ENCODE results near the gene MINAR1. TPM values are rescaled to one million over a fixed set of nuclear protein-coding genes. Genes with fewer than 3 reads are reported as not detected.

The MINAR1 gene, protein sequence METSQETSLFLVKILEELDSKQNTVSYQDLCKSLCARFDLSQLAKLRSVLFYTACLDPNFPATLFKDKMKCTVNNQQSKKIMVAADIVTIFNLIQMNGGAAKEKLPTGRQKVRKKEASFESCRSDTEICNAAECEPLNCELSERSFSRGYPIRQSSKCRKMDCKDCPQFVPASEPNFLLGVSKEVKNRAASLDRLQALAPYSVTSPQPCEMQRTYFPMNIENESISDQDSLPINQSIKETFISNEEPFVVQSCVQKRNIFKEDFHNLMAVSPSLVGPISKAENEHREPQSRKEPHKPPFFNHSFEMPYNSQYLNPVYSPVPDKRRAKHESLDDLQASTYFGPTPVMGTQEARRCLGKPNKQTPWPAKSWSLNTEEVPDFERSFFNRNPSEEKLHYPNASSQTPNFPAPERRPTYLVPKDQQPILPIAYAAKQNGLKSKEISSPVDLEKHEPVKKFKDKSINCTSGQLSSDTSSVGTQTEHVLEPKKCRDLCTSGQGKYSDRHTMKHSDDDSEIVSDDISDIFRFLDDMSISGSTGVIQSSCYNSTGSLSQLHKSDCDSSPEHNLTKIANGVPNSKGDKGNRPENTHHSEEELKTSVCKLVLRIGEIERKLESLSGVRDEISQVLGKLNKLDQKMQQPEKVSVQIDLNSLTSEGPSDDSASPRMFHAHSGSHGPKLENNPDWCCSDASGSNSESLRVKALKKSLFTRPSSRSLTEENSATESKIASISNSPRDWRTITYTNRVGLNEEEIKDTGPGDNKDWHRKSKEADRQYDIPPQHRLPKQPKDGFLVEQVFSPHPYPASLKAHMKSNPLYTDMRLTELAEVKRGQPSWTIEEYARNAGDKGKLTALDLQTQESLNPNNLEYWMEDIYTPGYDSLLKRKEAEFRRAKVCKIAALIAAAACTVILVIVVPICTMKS
- total RNA-seq (under 1 TPM; 0.30 to 0.47 (median 0.42) TPM), total RNA-seq (0.12 to 2.5 (median 0.98) reads per million in 29 experiments)
- 0.53 TPM for total RNA-seq (2013)

DNA sequence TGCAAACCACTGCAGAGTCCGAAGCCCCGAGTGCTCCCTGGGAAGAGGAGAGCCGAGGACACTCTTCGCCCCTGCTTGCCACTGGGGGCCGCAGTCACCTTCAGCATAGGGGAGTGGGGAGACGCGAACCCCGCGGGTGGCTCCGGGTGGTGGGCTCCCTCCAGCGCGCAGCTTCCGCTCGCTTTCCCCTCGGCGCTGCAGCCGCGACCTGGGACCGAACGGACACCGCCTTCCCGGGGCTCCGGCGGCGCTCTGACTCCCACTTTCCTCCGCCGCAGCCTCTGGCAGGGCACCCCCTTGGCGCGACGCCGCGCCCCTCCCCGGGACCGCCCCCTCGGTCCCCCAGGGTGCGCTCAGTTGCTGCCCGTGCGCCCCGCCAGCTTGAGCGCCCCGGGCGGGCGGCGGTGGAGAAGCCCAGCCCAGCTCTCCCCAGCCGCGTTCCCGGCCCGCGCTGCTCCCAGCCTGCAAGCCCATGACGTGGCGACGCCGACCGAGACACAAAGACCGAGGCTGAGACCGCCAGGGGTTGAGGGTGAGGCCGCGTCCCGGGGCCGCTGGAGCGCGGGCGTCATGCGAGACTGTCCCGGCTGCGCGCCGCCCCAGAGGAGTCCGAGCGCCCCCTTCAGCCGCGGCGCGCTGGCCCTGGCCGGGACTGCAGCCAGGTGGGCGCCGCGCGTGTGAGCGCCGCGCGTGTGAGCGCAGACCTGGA lies at the start of gene MINAR1:
Gene MINAR1, plus strand, starts transcription at position 701 of the 709 bp plus-strand sequence. CDS start 23,812 bp downstream, outside the sequence.
- H3K36me3 ChIP-seq (ENCODE audit: control insufficient read depth in 2 of 2, extremely low read depth in 1 of 2, insufficient read depth in 1 of 2, low read length in 1 of 2), result no peaks in the 10 kb centered on the region
- WGBS (ENCODE audit: insufficient coverage), result 1% methylated on average over 84 of the region's 84 CpGs
- ChIA-PET CTCF (no interaction called here), POLR2A (no interaction called here)
- no peak within 1 kb of the TSS for H3K27ac ChIP-seq (ENCODE audit: low read length)
- Mint-ChIP-seq H3K4me3 (peak within 1 kb of the TSS in 1 of 3 donors; percentile 38), H3K27me3 (peaks cover 58 to 63% of the 10 kb centered on the region in 2 donors), H3K4me1 (peaks cover 5 to 10% (median 8%) of the 10 kb centered on the region in 3 donors), H3K27ac (no peak within 1 kb of the TSS), H3K36me3 (no peaks in the 10 kb centered on the region), H3K9me3 (no peaks in the 10 kb centered on the region)
- peaks cover 29 to 35% of the 10 kb centered on the region in 2 experiments for H3K27me3 ChIP-seq (replicated peaks in 1 of 2; ENCODE audit: control insufficient read depth in 2 of 2, extremely low read depth in 1 of 2, insufficient read depth in 2 of 2, low read length in 1 of 2)
- H3K9me3 ChIP-seq, result no peaks in the 10 kb centered on the region
- peak within 1 kb of the TSS in 1 of 2 donors; percentile 23 for H3K4me3 ChIP-seq (ENCODE audit: control insufficient read depth in 1 of 2, extremely low read depth in 1 of 2, low read length in 1 of 2)
- DNase-seq (no peak), ATAC-seq (replicated peaks in 1 of 4) (no peak)
- peaks cover 0 to 11% of the 10 kb centered on the region in 2 experiments for H3K4me1 ChIP-seq (ENCODE audit: control insufficient read depth in 1 of 2, extremely low read depth in 1 of 2, insufficient read depth in 2 of 2, low read length in 2 of 2)

DNA sequence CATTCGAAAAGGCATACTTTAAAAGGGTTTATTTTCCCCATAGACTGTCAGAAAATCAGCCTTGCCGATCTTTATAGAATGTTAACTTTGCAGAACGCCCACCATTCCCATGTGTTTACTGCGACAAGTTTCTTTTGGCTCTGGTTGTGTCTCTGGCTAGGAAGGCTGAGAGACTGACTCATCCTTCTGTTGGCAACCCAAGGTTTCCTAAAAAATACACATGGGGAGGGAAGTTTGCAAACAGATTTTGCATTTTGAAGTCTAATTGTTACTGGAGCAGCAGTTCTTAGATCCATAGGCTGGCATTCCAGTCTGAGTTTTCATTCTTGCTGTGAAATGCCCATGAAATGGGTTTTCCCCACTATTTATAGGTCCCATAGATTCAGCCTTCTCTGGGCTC lies 37.9 kb upstream of the MINAR1 start:
- H3K36me3 Mint-ChIP-seq, result peaks cover 16% of the 10 kb centered on the region
- DNase-seq (no peak), ATAC-seq (replicated peaks in 1 of 4) (no peak)
- H3K27me3 Mint-ChIP-seq, result no peaks in the 10 kb centered on the region
- H3K36me3 ChIP-seq (ENCODE audit: control insufficient read depth in 2 of 2, extremely low read depth in 1 of 2, insufficient read depth in 1 of 2, low read length in 1 of 2), result no peaks in the 10 kb centered on the region
- peaks cover 0 to 10% (median 0%) of the 10 kb centered on the region in 3 donors for H3K9me3 Mint-ChIP-seq
- H3K4me3 ChIP-seq (ENCODE audit: control insufficient read depth in 1 of 2, extremely low read depth in 1 of 2, low read length in 1 of 2), result no peak overlapping the region
- no peaks in the 10 kb centered on the region for H3K9me3 ChIP-seq
- POLR2A ChIA-PET, result no interaction called here
- H3K27me3 ChIP-seq (replicated peaks in 1 of 2; ENCODE audit: control insufficient read depth in 2 of 2, extremely low read depth in 1 of 2, insufficient read depth in 2 of 2, low read length in 1 of 2), result no peaks in the 10 kb centered on the region
- H3K4me1 ChIP-seq (ENCODE audit: control insufficient read depth in 1 of 2, extremely low read depth in 1 of 2, insufficient read depth in 2 of 2, low read length in 2 of 2), result no peaks in the 10 kb centered on the region
- no peaks in the 10 kb centered on the region for H3K4me1 Mint-ChIP-seq
- no peak overlapping the region for H3K4me3 Mint-ChIP-seq
- H3K27ac ChIP-seq (ENCODE audit: low read length), result no peak overlapping the region
- CTCF ChIA-PET, result no interaction called here
- no peak overlapping the region for H3K27ac Mint-ChIP-seq
- 94% methylated on average over 3 of the region's 4 CpGs for WGBS (ENCODE audit: insufficient coverage)

DNA sequence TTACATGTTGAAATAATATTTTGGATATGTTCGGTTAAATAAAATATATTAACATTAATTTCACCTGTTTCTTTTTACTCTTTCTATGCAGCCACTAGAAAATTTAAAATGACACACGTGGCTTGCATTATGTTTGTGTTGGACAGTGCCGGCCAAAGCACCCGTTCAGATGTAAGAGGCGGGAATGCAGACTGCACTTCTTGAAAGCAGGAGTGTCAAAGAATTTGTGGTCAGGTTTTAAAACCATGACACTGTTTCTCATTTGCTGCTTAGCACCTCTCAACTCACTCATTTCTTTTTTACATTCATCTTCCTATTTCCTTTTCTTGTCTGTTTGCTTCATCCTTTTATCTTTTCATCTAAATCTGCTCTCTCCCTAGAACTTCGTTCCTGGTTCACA lies 35.3 kb upstream of the MINAR1 start:
- CTCF ChIA-PET, result no interaction called here
- ATAC-seq (replicated peaks in 1 of 4), result no peak

GRCh38 chr15:79397269-79397910 lies 34.7 kb upstream of the MINAR1 start:
- CTCF ChIA-PET, result no interaction called here
- H3K4me1 ChIP-seq (ENCODE audit: control insufficient read depth in 1 of 2, extremely low read depth in 1 of 2, insufficient read depth in 2 of 2, low read length in 2 of 2), result no peaks in the 10 kb centered on the region
- no peaks in the 10 kb centered on the region for H3K27me3 ChIP-seq (replicated peaks in 1 of 2; ENCODE audit: control insufficient read depth in 2 of 2, extremely low read depth in 1 of 2, insufficient read depth in 2 of 2, low read length in 1 of 2)
- H3K4me3 ChIP-seq (ENCODE audit: control insufficient read depth in 1 of 2, extremely low read depth in 1 of 2, low read length in 1 of 2), result no peak overlapping the region
- no CpG with 5 or more reads among the region's 3 CpGs for WGBS (ENCODE audit: insufficient coverage)
- Mint-ChIP-seq H3K27me3 (no peaks in the 10 kb centered on the region), H3K27ac (no peak overlapping the region), H3K9me3 (peaks cover 0 to 6% (median 0%) of the 10 kb centered on the region in 3 donors), H3K4me3 (no peak overlapping the region), H3K36me3 (peaks cover 13% of the 10 kb centered on the region), H3K4me1 (no peaks in the 10 kb centered on the region)
- no peak for DNase-seq
- H3K27ac ChIP-seq (ENCODE audit: low read length), result no peak overlapping the region
- H3K9me3 ChIP-seq, result no peaks in the 10 kb centered on the region
- H3K36me3 ChIP-seq (ENCODE audit: control insufficient read depth in 2 of 2, extremely low read depth in 1 of 2, insufficient read depth in 1 of 2, low read length in 1 of 2), result no peaks in the 10 kb centered on the region
- POLR2A ChIA-PET, result no interaction called here
- no peak for ATAC-seq (replicated peaks in 1 of 4)

More for the DNA sequence above, 35.3 kb upstream of the MINAR1 start:
- Mint-ChIP-seq H3K4me1 (no peaks in the 10 kb centered on the region), H3K9me3 (peaks cover 0 to 8% (median 0%) of the 10 kb centered on the region in 3 donors), H3K36me3 (peaks cover 13% of the 10 kb centered on the region), H3K27ac (no peak overlapping the region), H3K4me3 (no peak overlapping the region), H3K27me3 (no peaks in the 10 kb centered on the region)
- no peaks in the 10 kb centered on the region for H3K4me1 ChIP-seq (ENCODE audit: control insufficient read depth in 1 of 2, extremely low read depth in 1 of 2, insufficient read depth in 2 of 2, low read length in 2 of 2)
- no CpG with 5 or more reads among the region's 6 CpGs for WGBS (ENCODE audit: insufficient coverage)
- DNase-seq, result no peak
- POLR2A ChIA-PET, result no interaction called here
- H3K9me3 ChIP-seq, result no peaks in the 10 kb centered on the region
- H3K27me3 ChIP-seq (replicated peaks in 1 of 2; ENCODE audit: control insufficient read depth in 2 of 2, extremely low read depth in 1 of 2, insufficient read depth in 2 of 2, low read length in 1 of 2), result no peaks in the 10 kb centered on the region
- H3K4me3 ChIP-seq (ENCODE audit: control insufficient read depth in 1 of 2, extremely low read depth in 1 of 2, low read length in 1 of 2), result no peak overlapping the region
- no peak overlapping the region for H3K27ac ChIP-seq (ENCODE audit: low read length)
- no peaks in the 10 kb centered on the region for H3K36me3 ChIP-seq (ENCODE audit: control insufficient read depth in 2 of 2, extremely low read depth in 1 of 2, insufficient read depth in 1 of 2, low read length in 1 of 2)

DNA sequence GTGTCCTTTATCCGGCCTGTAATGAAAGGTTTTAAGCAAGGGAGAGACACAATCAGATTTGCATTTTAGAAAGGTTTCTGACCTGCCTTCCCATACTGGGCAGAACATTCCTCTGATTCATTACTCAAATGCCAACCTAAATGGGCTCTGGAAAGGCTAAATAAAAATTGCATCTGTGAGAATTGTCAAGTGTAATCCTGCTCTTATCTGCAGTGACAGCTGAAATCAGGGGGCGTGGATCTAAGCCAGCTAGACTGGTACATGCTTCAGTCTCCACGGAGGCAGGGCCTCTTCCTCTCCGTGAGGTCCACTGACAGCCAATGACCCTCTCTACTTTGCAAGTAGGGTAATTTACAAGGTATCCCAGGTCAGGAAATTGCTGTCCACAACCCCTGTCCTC lies 32.5 kb upstream of the MINAR1 start:
- ChIA-PET POLR2A (no interaction called here), CTCF (interaction anchor here in 1 of 2 donors (0.6 kb wide), 1 partner anchor 201 kb away, joined by 4 read pairs; no protein-coding TSS in a partner anchor)
- H3K27me3 Mint-ChIP-seq, result no peaks in the 10 kb centered on the region
- H3K9me3 Mint-ChIP-seq, result no peaks in the 10 kb centered on the region
- H3K4me3 Mint-ChIP-seq, result no peak overlapping the region
- Histone ChIP-seq H3K27me3 (replicated peaks in 1 of 2; ENCODE audit: control insufficient read depth in 2 of 2, extremely low read depth in 1 of 2, insufficient read depth in 2 of 2, low read length in 1 of 2) (no peaks in the 10 kb centered on the region), H3K9me3 (no peaks in the 10 kb centered on the region), H3K4me3 (ENCODE audit: control insufficient read depth in 1 of 2, extremely low read depth in 1 of 2, low read length in 1 of 2) (no peak overlapping the region), H3K27ac (ENCODE audit: low read length) (no peak overlapping the region), H3K36me3 (ENCODE audit: control insufficient read depth in 2 of 2, extremely low read depth in 1 of 2, insufficient read depth in 1 of 2, low read length in 1 of 2) (no peaks in the 10 kb centered on the region), H3K4me1 (ENCODE audit: control insufficient read depth in 1 of 2, extremely low read depth in 1 of 2, insufficient read depth in 2 of 2, low read length in 2 of 2) (no peaks in the 10 kb centered on the region)
- no peaks in the 10 kb centered on the region for H3K4me1 Mint-ChIP-seq
- ATAC-seq (replicated peaks in 1 of 4) (no peak), DNase-seq (no peak)
- WGBS (ENCODE audit: insufficient coverage), result 87% methylated on average over 2 of the region's 4 CpGs
- H3K36me3 Mint-ChIP-seq, result peaks cover 13% of the 10 kb centered on the region
- no peak overlapping the region for H3K27ac Mint-ChIP-seq

- Histone ChIP-seq H3K4me3 (ENCODE audit: control insufficient read depth in 1 of 2, extremely low read depth in 1 of 2, low read length in 1 of 2) (no peak overlapping the region), H3K27me3 (replicated peaks in 1 of 2; ENCODE audit: control insufficient read depth in 2 of 2, extremely low read depth in 1 of 2, insufficient read depth in 2 of 2, low read length in 1 of 2) (no peaks in the 10 kb centered on the region), H3K9me3 (no peaks in the 10 kb centered on the region), H3K27ac (ENCODE audit: low read length) (no peak overlapping the region), H3K4me1 (ENCODE audit: control insufficient read depth in 1 of 2, extremely low read depth in 1 of 2, insufficient read depth in 2 of 2, low read length in 2 of 2) (no peaks in the 10 kb centered on the region), H3K36me3 (ENCODE audit: control insufficient read depth in 2 of 2, extremely low read depth in 1 of 2, insufficient read depth in 1 of 2, low read length in 1 of 2) (no peaks in the 10 kb centered on the region)
- 80% methylated on average over 2 of the region's 3 CpGs for WGBS (ENCODE audit: insufficient coverage)
- no peak for DNase-seq
- Mint-ChIP-seq H3K27me3 (no peaks in the 10 kb centered on the region), H3K36me3 (peaks cover 13% of the 10 kb centered on the region), H3K4me1 (no peaks in the 10 kb centered on the region), H3K4me3 (no peak overlapping the region), H3K27ac (no peak overlapping the region), H3K9me3 (no peaks in the 10 kb centered on the region)
- ChIA-PET POLR2A (no interaction called here), CTCF (no interaction called here)
- ATAC-seq (replicated peaks in 1 of 4), result no peak
Measured at GRCh38 chr15:79400650-79401049, 31.5 kb upstream of the MINAR1 start.

Data from T-cell (primary cell).